Retina (tissue), 1 donor: ENCODE measurements around the gene DUSP7.
A peak's percentile ranks its signal among the peaks of the same experiment; 100 is the strongest.

ENCODE experiments used
- DNase-seq: peaks from one replicate; pipeline ENCODE4 v3.0.0-alpha.2; 2016

The DUSP7 gene

GRCh38 chr3:52067046-52067445 lies 10.7 kb upstream of the DUSP7 start:
- DNase-seq, result no peak

- DNase-seq, result no peak
Observed at GRCh38 chr3:52065264-52065756, 8.9 kb upstream of the DUSP7 start.

GRCh38 chr3:52064561-52064960 lies 8.2 kb upstream of the DUSP7 start:
- DNase-seq, result no peak

- DNase-seq, result no peak
Observed at GRCh38 chr3:52063026-52063723, 6.8 kb upstream of the DUSP7 start.

GRCh38 chr3:52062505-52062904 lies 6.1 kb upstream of the DUSP7 start:
- DNase-seq, result no peak

GRCh38 chr3:52061121-52061910 lies 4.9 kb upstream of the DUSP7 start:
- no peak for DNase-seq

GRCh38 chr3:52059781-52060180 lies 3.4 kb upstream of the DUSP7 start:
- no peak for DNase-seq

GRCh38 chr3:52057812-52058495 lies 1.6 kb upstream of the DUSP7 start:
- DNase-seq, result no peak

- DNase-seq, result peak; percentile 97
Observed at GRCh38 chr3:52056968-52057811, 819 bp upstream of the DUSP7 start.

GRCh38 chr3:52055537-52056351 lies 627 bp downstream of the DUSP7 start:
- peak; percentile 83 for DNase-seq

- peak; percentile 60 for DNase-seq
Observed at GRCh38 chr3:52054661-52055511, 1.5 kb downstream of the DUSP7 start.

- no peak for DNase-seq
Observed at GRCh38 chr3:52053307-52054304, 2.8 kb downstream of the DUSP7 start.

- DNase-seq, result no peak
Observed at GRCh38 chr3:52052831-52053306, 3.5 kb downstream of the DUSP7 start.

- DNase-seq, result no peak
Observed at GRCh38 chr3:52051444-52051843, 4.9 kb downstream of the DUSP7 start.

GRCh38 chr3:52050571-52050970 lies 5.8 kb downstream of the DUSP7 start:
- no peak for DNase-seq

GRCh38 chr3:52049503-52049902 lies 6.9 kb downstream of the DUSP7 start:
- DNase-seq, result no peak

- DNase-seq, result no peak
Observed at GRCh38 chr3:52047295-52047960, 8.9 kb downstream of the DUSP7 start.

GRCh38 chr3:52046902-52047239 lies 9.5 kb downstream of the DUSP7 start:
- DNase-seq, result no peak
